ENCODE results near the gene OR1L1. TPM values are rescaled to one million over a fixed set of nuclear protein-coding genes. Genes with fewer than 3 reads are reported as not detected.

Gene OR1L1, protein sequence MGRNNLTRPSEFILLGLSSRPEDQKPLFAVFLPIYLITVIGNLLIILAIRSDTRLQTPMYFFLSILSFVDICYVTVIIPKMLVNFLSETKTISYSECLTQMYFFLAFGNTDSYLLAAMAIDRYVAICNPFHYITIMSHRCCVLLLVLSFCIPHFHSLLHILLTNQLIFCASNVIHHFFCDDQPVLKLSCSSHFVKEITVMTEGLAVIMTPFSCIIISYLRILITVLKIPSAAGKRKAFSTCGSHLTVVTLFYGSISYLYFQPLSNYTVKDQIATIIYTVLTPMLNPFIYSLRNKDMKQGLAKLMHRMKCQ
- total RNA-seq: not detected

DNA sequence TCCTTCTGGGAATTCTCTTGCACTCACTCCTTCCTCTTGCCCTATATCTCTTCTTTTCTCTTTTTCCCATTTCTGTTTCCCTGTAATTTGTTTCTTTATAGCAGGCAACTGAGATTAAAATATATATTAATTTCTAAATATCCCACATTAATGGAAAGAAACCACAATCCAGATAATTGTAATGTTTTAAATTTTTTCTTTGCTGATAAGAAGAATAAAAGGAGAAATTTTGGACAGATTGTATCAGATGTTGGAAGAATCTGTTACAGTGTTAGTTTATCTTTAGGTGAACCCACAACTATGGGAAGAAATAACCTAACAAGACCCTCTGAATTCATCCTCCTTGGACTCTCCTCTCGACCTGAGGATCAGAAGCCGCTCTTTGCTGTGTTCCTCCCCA, at the start of gene OR1L1:
OR1L1 (plus strand) TSS at position 301 of the 400 bp plus-strand sequence; CDS start at position 301, 0 bp downstream.
- ATAC-seq (no peak), DNase-seq (no peak)
- Mint-ChIP-seq H3K36me3 (ENCODE audit: insufficient read depth) (no peaks in the 10 kb centered on the region), H3K4me1 (ENCODE audit: low read depth) (no peaks in the 10 kb centered on the region), H3K4me3 (no peak within 1 kb of the TSS), H3K9me3 (peaks cover 2% of the 10 kb centered on the region), H3K27me3 (ENCODE audit: low read depth) (peaks cover 7% of the 10 kb centered on the region)

DNA sequence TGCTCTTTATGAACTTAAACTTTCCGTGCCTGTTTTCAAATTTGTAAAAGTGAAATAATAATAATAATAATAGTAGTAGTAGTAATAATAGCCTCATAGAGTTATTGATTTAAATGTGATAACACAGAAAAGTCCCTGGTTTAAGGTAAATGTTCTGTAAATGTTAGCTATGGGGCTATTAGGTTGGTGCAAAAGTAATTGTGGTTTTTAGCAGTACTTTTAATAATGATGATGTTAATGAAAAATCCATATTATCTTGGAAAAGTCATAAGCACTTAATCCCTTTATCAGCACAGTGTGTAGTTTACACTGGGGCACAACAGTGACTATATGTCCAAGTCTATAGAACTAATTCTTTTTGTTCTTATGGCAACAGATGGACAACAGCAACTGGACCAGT, 47.2 kb upstream of the OR1L1 start, which contains the start of gene OR1Q1:
OR1Q1 (plus strand) TSS at position 377 of the 400 bp plus-strand sequence; CDS start at position 377, 0 bp downstream.
- Mint-ChIP-seq H3K4me1 (ENCODE audit: low read depth) (no peaks in the 10 kb centered on the region), H3K4me3 (no peak within 1 kb of the TSS), H3K9me3 (no peaks in the 10 kb centered on the region), H3K27me3 (ENCODE audit: low read depth) (peaks cover 5% of the 10 kb centered on the region), H3K36me3 (ENCODE audit: insufficient read depth) (no peaks in the 10 kb centered on the region)
- ATAC-seq (no peak), DNase-seq (no peak)

DNA sequence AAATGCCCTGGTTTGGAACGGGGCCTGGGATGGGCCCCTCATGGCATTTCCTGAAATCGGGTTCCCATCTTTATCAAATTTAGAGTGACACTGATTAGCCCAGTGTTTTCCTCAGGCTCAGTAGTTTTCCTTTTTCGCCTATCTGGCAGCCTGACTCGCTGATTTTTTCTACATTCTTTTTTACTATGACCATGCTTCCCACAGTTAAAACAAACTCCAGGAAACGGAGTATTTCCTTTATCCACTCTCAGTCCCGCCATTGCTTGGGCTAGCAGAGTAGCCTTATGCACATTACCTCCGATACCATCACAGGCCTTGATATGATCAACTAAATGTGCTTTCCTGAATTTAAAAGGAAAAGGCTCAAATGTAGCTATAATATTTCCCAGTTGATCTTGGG, 41.5 kb upstream of the OR1L1 start:
- Mint-ChIP-seq H3K4me1 (ENCODE audit: low read depth) (no peaks in the 10 kb centered on the region), H3K36me3 (ENCODE audit: insufficient read depth) (no peaks in the 10 kb centered on the region), H3K4me3 (no peak overlapping the region), H3K27me3 (ENCODE audit: low read depth) (peaks cover 24% of the 10 kb centered on the region), H3K9me3 (no peaks in the 10 kb centered on the region)
- DNase-seq: no peak
- no peak for ATAC-seq

DNA sequence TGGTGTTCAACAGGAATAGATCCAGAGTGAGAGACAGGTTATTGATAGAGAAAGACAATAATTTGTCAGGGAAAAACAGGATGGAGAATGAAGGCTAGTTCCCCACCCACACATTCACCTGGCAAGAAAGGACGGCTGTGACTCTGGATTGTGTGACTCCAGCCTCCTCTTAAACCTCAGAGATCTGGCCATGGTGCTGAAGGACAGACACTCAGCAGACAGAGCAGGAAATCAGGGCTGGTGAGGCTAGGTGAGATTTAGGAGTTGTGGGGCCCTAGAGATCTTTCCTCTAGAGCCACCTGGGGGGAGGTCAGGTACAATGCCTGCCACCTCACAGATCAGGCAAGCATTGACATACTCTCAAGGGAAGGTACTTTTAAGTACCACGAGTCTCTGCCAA, 19.3 kb upstream of the OR1L1 start:
- H3K9me3 Mint-ChIP-seq: peaks cover 32% of the 10 kb centered on the region

DNA sequence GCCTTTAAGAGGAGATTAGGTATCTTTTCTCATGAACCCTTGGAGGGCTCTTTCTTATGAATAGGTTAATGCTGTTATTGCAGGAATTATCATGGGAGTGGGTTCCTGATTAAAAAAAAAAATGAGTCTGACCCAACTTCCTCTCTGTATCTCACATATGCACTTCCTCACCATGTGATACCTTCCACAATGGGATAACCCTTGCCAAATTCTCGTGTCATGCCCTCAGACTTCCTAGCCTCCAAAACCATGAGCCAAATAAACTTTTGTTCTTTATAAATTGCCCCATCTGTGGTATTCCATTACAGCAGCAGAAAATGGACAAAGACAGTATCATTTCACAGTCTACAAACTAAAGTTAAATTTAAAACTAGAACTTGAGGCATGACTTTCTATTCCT, 5.1 kb upstream of the OR1L1 start:
- Mint-ChIP-seq H3K27me3 (ENCODE audit: low read depth) (peaks cover 4% of the 10 kb centered on the region), H3K4me3 (no peak overlapping the region), H3K9me3 (no peaks in the 10 kb centered on the region), H3K4me1 (ENCODE audit: low read depth) (no peaks in the 10 kb centered on the region), H3K36me3 (ENCODE audit: insufficient read depth) (no peaks in the 10 kb centered on the region)
- no peak for DNase-seq
- ATAC-seq: no peak

More for the DNA sequence above, 19.3 kb upstream of the OR1L1 start:
- Mint-ChIP-seq H3K27me3 (ENCODE audit: low read depth) (peaks cover 10% of the 10 kb centered on the region), H3K4me1 (ENCODE audit: low read depth) (no peaks in the 10 kb centered on the region), H3K36me3 (ENCODE audit: insufficient read depth) (no peaks in the 10 kb centered on the region), H3K4me3 (no peak overlapping the region)
- DNase-seq (no peak), ATAC-seq (no peak)

DNA sequence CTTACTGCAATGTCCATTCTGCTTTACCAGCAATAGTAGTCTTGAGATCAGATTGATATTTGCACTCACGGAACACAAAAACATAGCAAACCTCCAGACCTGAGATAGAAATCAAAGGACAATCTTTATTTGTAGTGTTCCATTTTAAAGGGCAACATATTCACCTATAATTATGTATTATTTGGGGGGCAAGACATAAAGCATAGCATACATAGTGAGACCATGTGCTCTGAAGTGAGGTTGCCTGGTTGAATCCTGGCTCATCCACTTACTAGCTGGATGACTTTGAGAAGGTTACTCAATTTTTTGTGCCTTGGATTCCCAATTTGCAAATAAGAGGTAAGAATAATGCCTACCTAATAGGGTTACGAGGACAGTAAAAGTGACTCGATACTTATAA, 4.0 kb upstream of the OR1L1 start, which contains the start of gene OR1B1:
OR1B1 (minus strand) TSS at position 101 of the 400 bp plus-strand sequence.
- Mint-ChIP-seq H3K27me3 (ENCODE audit: low read depth) (peaks cover 7% of the 10 kb centered on the region), H3K36me3 (ENCODE audit: insufficient read depth) (no peaks in the 10 kb centered on the region), H3K4me3 (no peak within 1 kb of the TSS), H3K4me1 (ENCODE audit: low read depth) (no peaks in the 10 kb centered on the region), H3K9me3 (no peaks in the 10 kb centered on the region)
- no peak for ATAC-seq
- DNase-seq: no peak

DNA sequence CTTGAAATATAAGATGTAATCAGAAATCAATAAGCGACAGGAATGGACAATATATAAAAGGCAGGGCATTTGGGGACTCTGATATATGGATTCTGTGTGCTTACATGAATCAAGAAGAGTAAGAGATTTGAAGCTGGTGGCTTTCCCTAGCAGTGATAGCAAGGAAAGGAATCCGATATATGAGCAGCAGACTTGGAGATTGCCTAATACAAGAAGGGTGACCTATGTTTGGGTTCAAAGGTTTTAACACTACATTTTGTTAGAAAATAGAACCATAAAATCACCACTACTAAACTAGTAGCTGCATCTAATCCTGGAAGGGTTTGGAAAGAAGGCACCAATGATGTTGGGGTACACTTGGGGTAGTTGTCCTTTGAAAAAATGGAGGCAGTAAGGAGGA, 11.0 kb downstream of the OR1L1 start:
- H3K27me3 Mint-ChIP-seq (ENCODE audit: low read depth): peaks cover 6% of the 10 kb centered on the region

DNA sequence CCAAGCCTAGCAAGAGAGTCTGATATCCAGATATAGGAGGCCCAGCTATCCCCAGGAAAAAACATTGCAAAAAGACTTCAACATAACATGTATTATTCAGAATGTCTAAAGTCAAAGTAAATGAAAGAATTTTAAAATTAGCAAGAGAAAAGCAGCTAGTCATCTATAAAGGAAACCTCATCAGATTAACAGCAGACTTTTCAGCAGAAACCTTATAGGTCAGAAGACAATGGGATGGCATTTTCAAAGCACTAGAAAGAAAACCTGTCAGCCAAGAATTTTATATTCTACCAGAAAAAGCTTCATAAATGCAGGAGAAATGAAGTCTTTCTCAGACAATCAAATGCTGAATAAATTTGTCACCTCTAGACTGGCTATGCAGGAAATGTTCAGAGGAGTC, 23.3 kb downstream of the OR1L1 start:
- peaks cover 1% of the 10 kb centered on the region for H3K36me3 Mint-ChIP-seq (ENCODE audit: insufficient read depth)
- H3K27me3 Mint-ChIP-seq (ENCODE audit: low read depth): peaks cover 4% of the 10 kb centered on the region
- peaks cover 33% of the 10 kb centered on the region for H3K9me3 Mint-ChIP-seq
- no peak overlapping the region for H3K4me3 Mint-ChIP-seq
- DNase-seq: no peak
- H3K4me1 Mint-ChIP-seq (ENCODE audit: low read depth): no peaks in the 10 kb centered on the region
- ATAC-seq: no peak

More for the DNA sequence above, 11.0 kb downstream of the OR1L1 start:
- Mint-ChIP-seq H3K36me3 (ENCODE audit: insufficient read depth) (no peaks in the 10 kb centered on the region), H3K9me3 (peaks cover 19% of the 10 kb centered on the region), H3K4me3 (no peak overlapping the region), H3K4me1 (ENCODE audit: low read depth) (no peaks in the 10 kb centered on the region)
- DNase-seq (no peak), ATAC-seq (no peak)

DNA sequence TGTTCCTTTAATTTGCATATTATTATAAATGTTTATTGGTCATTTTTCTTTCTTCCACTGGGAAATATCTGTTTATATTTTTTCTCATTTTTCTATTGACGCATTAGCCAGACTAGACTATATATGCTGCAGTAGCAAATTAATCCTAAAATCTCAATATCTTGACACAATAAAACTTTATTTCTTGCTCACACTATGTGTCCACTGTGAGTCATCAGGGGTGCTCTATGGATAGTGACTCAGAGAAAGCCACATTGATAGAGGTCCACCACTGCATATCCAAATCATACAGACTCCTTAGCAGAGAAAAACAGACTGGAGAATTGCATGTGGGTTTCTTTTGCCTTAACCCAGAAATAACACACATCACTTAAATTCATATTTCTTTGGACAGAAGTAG, 34.2 kb downstream of the OR1L1 start:
- H3K9me3 Mint-ChIP-seq: peaks cover 28% of the 10 kb centered on the region
- no peak overlapping the region for H3K4me3 Mint-ChIP-seq
- no peaks in the 10 kb centered on the region for H3K27me3 Mint-ChIP-seq (ENCODE audit: low read depth)
- H3K4me1 Mint-ChIP-seq (ENCODE audit: low read depth): no peaks in the 10 kb centered on the region
- no peak for ATAC-seq
- H3K36me3 Mint-ChIP-seq (ENCODE audit: insufficient read depth): peaks cover 4% of the 10 kb centered on the region
- DNase-seq: no peak

Other genes starting within 250 kb of the OR1L1 start
- not detected for gene OR1J1, start 183.8 kb upstream of the OR1L1 start, total RNA-seq
- not detected for gene OR1J2, start 150.9 kb upstream of the OR1L1 start, total RNA-seq
- gene OR1J4, start 142.6 kb upstream of the OR1L1 start, total RNA-seq: not detected
- not detected for gene OR1N1, start 134.4 kb upstream of the OR1L1 start, total RNA-seq
- not detected for gene OR1N2, start 108.6 kb upstream of the OR1L1 start, total RNA-seq
- gene OR1L8, start 78.3 kb upstream of the OR1L1 start, total RNA-seq: not detected
- gene OR1Q1, start 47.0 kb upstream of the OR1L1 start, total RNA-seq: not detected
- not detected for gene OR1B1, start 4.1 kb upstream of the OR1L1 start, total RNA-seq
- gene OR1L3, start 13.4 kb downstream of the OR1L1 start, total RNA-seq: not detected
- gene OR1L4, start 62.3 kb downstream of the OR1L1 start, total RNA-seq: not detected
- not detected for gene OR1L6, start 80.6 kb downstream of the OR1L1 start, total RNA-seq
- gene OR5C1, start 127.2 kb downstream of the OR1L1 start, total RNA-seq: not detected
- not detected for gene OR1K1, start 138.4 kb downstream of the OR1L1 start, total RNA-seq
- 10 to 100 TPM; 12.6 to 17.7 (median 13.3) TPM for gene PDCL, start 166.9 kb downstream of the OR1L1 start, total RNA-seq
- gene RC3H2, start 243.6 kb downstream of the OR1L1 start, total RNA-seq: 10 to 100 TPM; 27.3 to 31.1 (median 28.4) TPM

Data from activated T-cell treated with anti-CD3 and anti-CD28 coated beads, Interleukin-2, amount 50 U/mL, for 4 hours (primary cell).